Mesenchymal stem cell (in vitro differentiated cells and primary cell): Measurements from ENCODE around the gene MDFIC.

Source experiments
- DNase-seq: peaks from one replicate; pipeline ENCODE4 v3.0.0-alpha.2; 2013
- H2AFZ ChIP-seq: one replicate; pipeline ENCODE4 v1.6.1; 2013; ENCODE audit warnings: low read depth, mild to moderate bottlenecking, control low read depth, inconsistent platforms, low read length, moderate library complexity
- H2AK5ac ChIP-seq: 2 replicates; pipeline ENCODE4 v1.6.1; 2013; ENCODE audit warnings: low read length, moderate library complexity, mild to moderate bottlenecking, inconsistent platforms; ENCODE audit not compliant: severe bottlenecking
- H2BK120ac ChIP-seq: one replicate; pipeline ENCODE4 v1.6.1; 2013; ENCODE audit warnings: low read depth, mild to moderate bottlenecking, inconsistent platforms, low read length, moderate library complexity
- H2BK12ac ChIP-seq, 2 experiments: one replicate each; pipeline ENCODE4 v1.6.1; 2013; ENCODE audit warnings: inconsistent platforms in 2 of 2, low read length in 2 of 2, mild to moderate bottlenecking in 2 of 2, moderate library complexity in 2 of 2, control low read depth in 1 of 2
- H2BK15ac ChIP-seq: one replicate; pipeline ENCODE4 v1.6.1; 2013; ENCODE audit warnings: mild to moderate bottlenecking, low read depth, inconsistent platforms; ENCODE audit not compliant: poor library complexity, severe bottlenecking
- H2BK5ac ChIP-seq: 2 replicates; pipeline ENCODE4 v1.6.1; 2013; ENCODE audit warnings: low read depth, mild to moderate bottlenecking, low read length, control low read depth, inconsistent platforms; ENCODE audit not compliant: poor library complexity, severe bottlenecking
- H3K14ac ChIP-seq, 2 experiments: one replicate each; pipeline ENCODE4 v1.6.1; 2013; ENCODE audit warnings: inconsistent platforms in 2 of 2, low read length in 2 of 2, control low read depth in 1 of 2, mild to moderate bottlenecking in 1 of 2, moderate library complexity in 1 of 2
- H3K18ac ChIP-seq, 2 experiments: one replicate each; pipeline ENCODE4 v1.6.1; 2013; ENCODE audit warnings: inconsistent platforms in 2 of 2, low read length in 2 of 2, control low read depth in 1 of 2, low read depth in 1 of 2, mild to moderate bottlenecking in 1 of 2
- H3K23ac ChIP-seq, 2 experiments: one replicate each; pipeline ENCODE4 v1.6.1; 2013; ENCODE audit warnings: inconsistent platforms in 2 of 2, low read length in 2 of 2, mild to moderate bottlenecking in 2 of 2, moderate library complexity in 2 of 2, control low read depth in 1 of 2
- H3K27ac ChIP-seq: 2 replicates; pipeline ENCODE4 v1.5.1; 2013; ENCODE audit warnings: mild to moderate bottlenecking, moderate library complexity, low read length, control low read depth, inconsistent platforms; ENCODE audit not compliant: poor library complexity, severe bottlenecking
- H3K27me3 ChIP-seq, 2 experiments: 2 replicates each; pipeline versions ENCODE4 v1.6.1 to v1.7.0; 2013; ENCODE audit warnings: low read length in 2 of 2, mild to moderate bottlenecking in 2 of 2, moderate library complexity in 2 of 2, control low read depth in 1 of 2, inconsistent platforms in 1 of 2; ENCODE audit not compliant: control insufficient read depth in 1 of 2, insufficient read depth in 1 of 2
- H3K36me3 ChIP-seq, 2 experiments: 2 replicates each; pipeline versions ENCODE4 v1.6.1 to v1.7.0; 2013; ENCODE audit warnings: low read length in 2 of 2, control low read depth in 1 of 2, inconsistent platforms in 1 of 2, low read depth in 1 of 2, mild to moderate bottlenecking in 1 of 2; ENCODE audit not compliant: insufficient read depth in 2 of 2, control insufficient read depth in 1 of 2
- H3K4ac ChIP-seq, 2 experiments: one replicate each; pipeline ENCODE4 v1.6.1; 2013; ENCODE audit warnings: inconsistent platforms in 2 of 2, low read length in 2 of 2, mild to moderate bottlenecking in 2 of 2, moderate library complexity in 2 of 2, control low read depth in 1 of 2, low read depth in 1 of 2
- H3K4me1 ChIP-seq: 2 replicates; pipeline ENCODE4 v1.6.1; 2013; ENCODE audit warnings: low read depth, low read length, control low read depth; ENCODE audit not compliant: control insufficient read depth, insufficient read depth
- H3K4me2 ChIP-seq: 2 replicates; pipeline ENCODE4 v1.6.1; 2013; ENCODE audit warnings: low read length, mild to moderate bottlenecking, inconsistent platforms; ENCODE audit not compliant: poor library complexity, severe bottlenecking
- H3K4me3 ChIP-seq, 2 experiments: 2 replicates each; pipeline versions ENCODE4 v1.5.1 to v1.7.0; 2013; ENCODE audit warnings: low read length in 2 of 2, mild to moderate bottlenecking in 2 of 2, control low read depth in 1 of 2, low read depth in 1 of 2; ENCODE audit not compliant: insufficient read depth in 1 of 2
- H3K79me1 ChIP-seq: replicated peaks from 2 replicates; pipeline ENCODE4 v1.6.1; 2013; ENCODE audit warnings: mild to moderate bottlenecking, control low read depth, low read length, inconsistent platforms; ENCODE audit not compliant: poor library complexity, severe bottlenecking
- H3K9ac ChIP-seq: 2 replicates; pipeline ENCODE4 v1.7.0; 2013; ENCODE audit warnings: mild to moderate bottlenecking, low read length, moderate library complexity
- H3K9me3 ChIP-seq: 2 replicates; pipeline ENCODE4 v1.7.0; 2013; ENCODE audit warnings: mild to moderate bottlenecking, low read length; ENCODE audit not compliant: control insufficient read depth
- H4K8ac ChIP-seq: one replicate; pipeline ENCODE4 v1.6.1; 2013; ENCODE audit warnings: inconsistent platforms, mild to moderate bottlenecking, low read length, moderate library complexity
- H4K91ac ChIP-seq: one replicate; pipeline ENCODE4 v1.6.1; 2013; ENCODE audit warnings: mild to moderate bottlenecking, low read length, inconsistent platforms
- WGBS: methylation state at CpG from one replicate; pipeline ENCODE4 v1.1.7; 2013; ENCODE audit warnings: mixed read lengths; 5-methylcytosine and 5-hydroxymethylcytosine counted together

MDFIC gene

DNA sequence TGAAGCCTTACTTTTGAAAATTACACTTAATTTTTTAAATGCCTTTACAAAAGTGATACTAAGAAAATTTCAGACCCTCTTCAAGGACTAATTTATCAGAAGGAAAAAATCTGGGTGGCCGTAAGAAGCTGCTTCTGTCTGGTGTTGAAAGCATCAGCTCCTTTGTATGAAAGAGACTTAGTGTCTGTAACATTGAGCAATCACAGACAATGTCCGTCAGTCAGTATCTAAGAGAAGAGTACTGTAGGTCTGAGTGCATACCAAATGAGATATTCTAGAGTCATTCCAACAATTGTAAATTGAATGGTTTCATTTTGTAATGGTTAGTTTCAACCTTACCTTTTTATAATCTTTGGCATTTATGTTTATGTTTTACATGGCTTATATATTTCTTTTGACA, 11.1 kb upstream of the MDFIC start:
- Histone ChIP-seq H3K14ac (no peak overlapping the region), H3K27me3 (no peaks in the 10 kb centered on the region), H2AFZ (no peak overlapping the region), H3K36me3 (no peaks in the 10 kb centered on the region), H3K4ac (no peak overlapping the region), H2BK120ac (no peak overlapping the region), H3K23ac (no peak overlapping the region), H4K8ac (no peak overlapping the region), H2BK15ac (no peak overlapping the region), H2AK5ac (no peak overlapping the region), H3K4me1 (no peaks in the 10 kb centered on the region), H2BK12ac (no peak overlapping the region), H3K79me1 (no peaks in the 10 kb centered on the region), H3K27ac (no peak overlapping the region), H3K9me3 (peaks cover 6% of the 10 kb centered on the region), H3K9ac (no peak overlapping the region), H3K4me3 (no peak overlapping the region), H3K4me2 (no peak overlapping the region), H4K91ac (no peak overlapping the region), H2BK5ac (no peak overlapping the region), H3K18ac (no peak overlapping the region)
- DNase-seq = peak; percentile 42
- 96% methylated on average over 2 of the region's 2 CpGs for WGBS

DNA sequence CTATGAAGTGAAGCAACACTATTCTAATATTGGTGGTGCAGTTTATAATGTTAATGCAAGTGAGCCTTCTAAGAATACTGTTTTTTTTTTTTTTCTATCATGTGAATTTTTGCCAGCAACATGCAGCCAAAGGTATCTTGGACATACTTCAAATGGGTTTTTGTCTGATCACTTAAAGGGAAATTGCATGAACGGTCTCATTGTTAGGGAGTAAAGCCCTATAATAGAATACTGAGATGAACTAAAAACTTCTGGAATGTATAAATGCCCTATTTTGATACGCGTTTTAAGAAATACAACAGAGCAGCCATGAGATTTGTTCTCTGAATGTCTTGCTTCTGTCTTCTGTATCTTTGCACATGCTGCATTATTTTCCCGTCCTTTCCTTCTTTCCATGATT, 10.5 kb upstream of the MDFIC start:
- H3K4me1 ChIP-seq = no peaks in the 10 kb centered on the region
- H3K4ac ChIP-seq = no peak overlapping the region
- no peak overlapping the region for H3K27ac ChIP-seq
- H2BK120ac ChIP-seq = no peak overlapping the region
- H4K91ac ChIP-seq = no peak overlapping the region
- no peak overlapping the region for H3K9ac ChIP-seq
- H2AFZ ChIP-seq = no peak overlapping the region
- H2BK12ac ChIP-seq = no peak overlapping the region
- no peak overlapping the region for H2BK5ac ChIP-seq
- no peak overlapping the region for H3K4me3 ChIP-seq
- H3K18ac ChIP-seq = no peak overlapping the region
- DNase-seq = no peak
- no peaks in the 10 kb centered on the region for H3K36me3 ChIP-seq
- WGBS = 99% methylated on average over 4 of the region's 4 CpGs
- H3K79me1 ChIP-seq = no peaks in the 10 kb centered on the region
- no peak overlapping the region for H3K4me2 ChIP-seq
- no peak overlapping the region for H3K23ac ChIP-seq
- H3K9me3 ChIP-seq = peaks cover 6% of the 10 kb centered on the region
- H3K27me3 ChIP-seq = no peaks in the 10 kb centered on the region
- no peak overlapping the region for H2BK15ac ChIP-seq
- H4K8ac ChIP-seq = no peak overlapping the region
- no peak overlapping the region for H2AK5ac ChIP-seq
- no peak overlapping the region for H3K14ac ChIP-seq

DNA sequence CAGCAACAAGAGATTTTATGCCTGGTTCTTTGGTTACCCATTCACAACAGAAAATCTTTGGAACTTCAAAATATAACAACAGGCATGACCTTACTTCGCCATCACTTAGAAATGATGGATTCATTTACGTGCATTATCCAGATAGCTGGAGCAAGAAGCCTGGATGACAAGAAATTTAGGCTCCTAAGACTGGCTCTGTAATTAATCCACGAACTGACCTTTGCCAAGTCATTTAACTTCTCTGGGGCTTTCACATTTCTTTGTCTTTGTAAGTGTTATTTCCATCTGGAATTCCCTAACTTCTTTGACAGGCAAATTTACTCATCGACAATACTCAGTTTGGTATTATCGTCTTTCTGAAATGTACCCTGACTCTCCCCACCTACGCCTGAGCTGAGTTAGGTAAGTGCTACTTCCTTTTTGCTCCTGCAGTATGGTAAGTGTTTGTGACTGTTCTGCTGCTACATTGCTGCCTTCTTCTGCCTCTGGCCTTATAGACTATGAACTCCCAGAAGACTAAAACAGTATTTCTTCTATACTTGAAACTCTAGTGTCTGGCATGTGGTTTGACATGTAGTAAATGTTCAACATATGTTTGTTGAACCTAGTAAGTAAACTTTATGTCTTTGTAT, 5.5 kb upstream of the MDFIC start:
- Histone ChIP-seq H3K4me1 (no peaks in the 10 kb centered on the region), H3K4ac (no peak overlapping the region), H4K8ac (no peak overlapping the region), H2BK15ac (no peak overlapping the region), H3K36me3 (no peaks in the 10 kb centered on the region), H3K9me3 (no peaks in the 10 kb centered on the region), H3K23ac (no peak overlapping the region), H2AFZ (no peak overlapping the region), H3K18ac (no peak overlapping the region), H3K4me2 (no peak overlapping the region), H2AK5ac (no peak overlapping the region), H3K79me1 (no peaks in the 10 kb centered on the region), H3K14ac (no peak overlapping the region), H3K9ac (no peak overlapping the region), H2BK5ac (no peak overlapping the region), H3K4me3 (no peak overlapping the region), H4K91ac (no peak overlapping the region), H2BK12ac (no peak overlapping the region), H3K27me3 (no peaks in the 10 kb centered on the region), H3K27ac (no peak overlapping the region), H2BK120ac (no peak overlapping the region)
- DNase-seq = no peak
- WGBS = 86% methylated on average over 6 of the region's 6 CpGs

DNA sequence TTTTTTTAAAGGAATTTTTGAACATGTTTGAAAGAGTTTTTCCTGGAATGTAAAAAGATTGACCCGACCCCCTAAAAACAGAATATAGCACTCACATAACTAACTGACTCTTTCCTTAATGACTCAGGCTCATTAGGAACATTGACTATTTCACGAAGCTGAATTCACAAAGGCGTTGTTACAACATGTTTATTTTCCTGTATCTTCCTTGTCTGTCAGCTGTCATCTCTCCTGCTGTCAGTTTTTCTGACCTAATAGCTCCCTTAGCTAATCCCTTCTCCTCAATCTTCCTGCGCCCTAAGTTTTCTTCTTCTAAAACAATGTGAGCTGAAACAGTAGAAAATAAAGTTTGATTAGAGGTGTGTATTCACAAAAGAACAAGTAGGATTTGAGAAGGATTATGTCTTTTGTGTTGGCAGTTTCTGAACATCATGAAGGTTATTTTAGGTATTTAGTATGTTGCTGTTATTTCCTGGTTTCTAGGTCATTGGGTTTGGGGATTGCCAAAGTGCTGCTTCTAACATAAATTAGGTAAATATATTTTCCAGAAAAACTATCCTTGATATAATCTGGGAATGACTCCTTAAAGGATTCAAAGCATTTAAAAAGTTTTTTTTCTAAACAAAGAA, 4.6 kb upstream of the MDFIC start:
- H4K8ac ChIP-seq = no peak overlapping the region
- H3K4me1 ChIP-seq = peaks cover 4% of the 10 kb centered on the region
- H2BK5ac ChIP-seq = no peak overlapping the region
- H3K4ac ChIP-seq = no peak overlapping the region
- H3K27ac ChIP-seq = no peak overlapping the region
- no peak for DNase-seq
- H3K27me3 ChIP-seq = no peaks in the 10 kb centered on the region
- no peak overlapping the region for H3K4me2 ChIP-seq
- H2AFZ ChIP-seq = no peak overlapping the region
- H3K18ac ChIP-seq = no peak overlapping the region
- H3K23ac ChIP-seq = no peak overlapping the region
- 22% methylated on average over 3 of the region's 4 CpGs for WGBS
- no peaks in the 10 kb centered on the region for H3K9me3 ChIP-seq
- H3K36me3 ChIP-seq = no peaks in the 10 kb centered on the region
- H3K4me3 ChIP-seq = no peak overlapping the region
- H2BK12ac ChIP-seq = no peak overlapping the region
- no peak overlapping the region for H2BK15ac ChIP-seq
- H3K14ac ChIP-seq = no peak overlapping the region
- no peak overlapping the region for H3K9ac ChIP-seq
- no peak overlapping the region for H2BK120ac ChIP-seq
- no peak overlapping the region for H2AK5ac ChIP-seq
- no peak overlapping the region for H4K91ac ChIP-seq
- no peaks in the 10 kb centered on the region for H3K79me1 ChIP-seq
